ENCODE measurements around the gene ANGPTL2.

The ANGPTL2 gene

DNA sequence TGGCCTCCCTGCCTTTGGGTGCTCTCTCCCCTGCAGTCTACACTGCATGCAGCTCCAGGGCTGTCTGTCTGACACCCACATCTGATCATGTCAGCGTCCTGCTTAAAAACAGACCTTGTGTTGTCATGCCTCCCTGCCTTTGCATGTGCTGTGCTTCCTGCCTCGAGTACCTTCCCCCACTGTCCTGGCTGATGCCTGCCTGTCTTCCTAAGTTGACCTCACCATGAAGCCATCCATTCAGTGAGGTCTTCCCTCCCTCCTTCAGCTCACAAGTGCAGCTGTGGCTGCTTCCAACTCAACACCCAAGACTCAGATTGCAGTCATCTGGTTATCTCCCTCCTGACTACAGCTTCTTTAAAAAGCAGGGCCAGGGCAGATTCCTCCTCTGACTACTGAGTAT is 5.5 kb downstream of the ANGPTL2 start:
- DNase-seq: no peak

DNA sequence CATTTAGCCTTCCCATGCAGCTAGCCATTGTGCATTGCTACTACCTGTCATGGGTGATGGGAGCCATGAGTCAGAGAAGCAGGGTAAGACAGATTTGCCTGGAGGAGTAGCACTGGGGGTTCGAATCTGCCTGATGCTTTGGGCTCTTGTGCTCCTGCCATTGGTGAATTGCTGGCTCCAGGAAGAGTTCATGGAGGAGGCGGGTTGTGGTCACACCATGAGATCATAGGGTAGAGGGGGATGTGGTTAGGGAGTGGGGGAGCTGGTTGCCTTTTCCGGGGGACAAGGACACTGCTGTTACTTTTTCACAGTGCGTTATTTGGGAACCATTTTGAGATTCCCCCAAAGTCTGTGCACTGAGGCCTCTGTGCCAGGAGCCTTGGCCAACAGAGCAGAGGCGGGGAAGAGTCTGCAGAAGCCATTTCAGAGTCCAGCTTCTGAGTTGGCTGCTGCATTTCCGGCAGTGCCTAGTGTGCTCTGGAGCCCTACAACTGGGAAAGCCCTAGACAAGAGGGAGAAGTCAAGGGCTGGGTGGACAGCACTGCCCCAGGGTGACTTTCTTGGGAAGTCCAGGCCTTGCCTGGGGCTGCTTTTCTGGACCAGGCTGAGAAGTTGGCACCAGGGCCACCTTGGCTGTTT is 6.2 kb downstream of the ANGPTL2 start:
- no peak for DNase-seq

DNA sequence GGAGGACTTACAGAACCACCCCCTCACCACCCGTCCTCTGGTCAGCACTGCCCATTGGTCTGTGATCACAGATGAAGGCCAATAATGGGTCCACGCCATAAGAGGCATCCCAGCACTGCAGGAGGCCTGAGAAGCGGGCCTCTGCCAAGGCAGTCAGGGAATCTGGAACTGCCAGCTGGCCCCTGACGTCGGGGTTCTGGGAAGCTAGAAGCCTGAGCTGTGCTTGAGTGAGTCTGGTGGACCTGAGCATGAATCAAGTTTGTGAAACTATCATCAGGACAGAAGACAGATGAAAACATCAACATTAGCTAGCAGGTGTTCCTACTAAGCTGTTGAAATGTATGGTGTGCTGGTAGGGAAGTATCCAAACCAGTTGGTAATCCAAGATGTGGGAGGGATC is 7.8 kb downstream of the ANGPTL2 start:
- no peak for DNase-seq

DNA sequence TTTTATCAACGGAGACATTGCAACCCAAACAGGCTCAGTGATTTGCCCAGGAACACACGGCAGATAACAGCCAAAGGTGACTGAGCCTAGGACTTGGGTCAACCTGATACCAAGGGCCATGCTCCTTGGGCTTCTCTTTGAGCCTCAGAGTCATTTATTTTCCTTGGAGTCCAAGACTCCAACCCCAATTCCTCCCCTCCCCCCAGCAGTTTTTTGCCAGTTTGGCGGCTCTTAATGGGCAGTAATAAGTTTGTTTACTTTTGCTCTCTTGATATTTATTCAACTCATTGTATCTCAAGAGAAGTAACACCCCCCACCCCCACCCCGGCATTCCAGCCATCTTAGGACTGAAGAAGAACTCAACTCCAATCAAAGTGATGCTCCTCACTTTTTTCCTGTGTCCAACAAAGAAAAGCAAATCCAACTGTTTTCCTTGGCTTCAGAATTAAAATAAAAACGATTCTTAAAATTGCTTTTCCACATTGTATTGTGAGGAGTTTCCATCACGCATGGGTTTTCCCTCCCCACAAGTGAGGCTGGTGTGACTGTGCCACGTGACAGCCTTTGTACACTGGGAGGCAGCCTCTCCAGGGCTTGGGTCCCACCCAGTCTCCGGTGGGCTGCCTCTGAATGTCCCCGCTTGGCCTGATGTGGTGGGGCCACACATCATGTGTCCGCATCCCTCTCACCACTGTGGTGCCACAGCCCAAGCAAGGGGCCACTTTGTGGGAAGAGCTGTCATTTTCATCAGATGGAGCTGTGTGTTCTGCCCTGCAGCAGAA is 9.1 kb downstream of the ANGPTL2 start:
- no peak for DNase-seq

DNA sequence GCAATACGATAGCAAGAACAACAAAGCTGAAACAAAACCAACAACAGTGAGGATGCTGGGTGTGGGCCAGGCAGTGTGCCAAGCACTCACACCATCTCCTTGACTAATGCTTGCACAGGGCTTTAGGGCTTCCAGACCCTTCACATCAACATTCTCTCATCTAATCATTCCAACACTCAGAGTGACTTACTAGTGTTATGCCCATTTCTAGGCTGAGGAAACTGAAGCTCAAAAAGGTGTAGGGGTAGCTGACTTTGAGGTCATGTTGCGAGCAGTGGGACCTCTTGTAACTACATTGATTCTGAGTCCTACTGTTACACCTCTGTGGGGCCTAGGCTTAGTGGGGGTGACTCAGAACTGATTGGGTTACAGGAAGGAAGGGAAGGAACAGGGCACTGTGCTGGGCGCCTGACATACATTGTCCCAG is 9.7 kb downstream of the ANGPTL2 start:
- no peak for DNase-seq

DNA sequence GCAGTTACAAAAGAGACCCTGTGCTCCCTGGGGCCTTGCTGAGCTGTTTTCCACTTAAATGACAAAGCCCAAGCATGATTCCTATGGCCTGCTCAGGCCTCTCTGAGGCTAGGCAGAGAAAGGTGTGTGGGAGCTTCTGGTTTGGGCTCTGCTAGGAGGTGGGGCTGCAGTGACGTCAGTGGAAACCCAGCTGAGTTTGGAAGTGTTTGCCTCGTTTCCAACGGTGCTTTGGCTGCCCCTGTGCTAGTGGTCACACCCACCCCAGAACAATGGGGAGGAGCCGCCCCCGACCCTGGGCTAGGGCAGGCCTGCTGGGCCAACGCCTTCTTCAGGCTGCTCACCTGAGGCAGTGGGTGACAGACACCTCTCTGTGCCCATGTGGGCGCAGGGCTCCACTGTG is 10.4 kb downstream of the ANGPTL2 start:
- no peak for DNase-seq

DNA sequence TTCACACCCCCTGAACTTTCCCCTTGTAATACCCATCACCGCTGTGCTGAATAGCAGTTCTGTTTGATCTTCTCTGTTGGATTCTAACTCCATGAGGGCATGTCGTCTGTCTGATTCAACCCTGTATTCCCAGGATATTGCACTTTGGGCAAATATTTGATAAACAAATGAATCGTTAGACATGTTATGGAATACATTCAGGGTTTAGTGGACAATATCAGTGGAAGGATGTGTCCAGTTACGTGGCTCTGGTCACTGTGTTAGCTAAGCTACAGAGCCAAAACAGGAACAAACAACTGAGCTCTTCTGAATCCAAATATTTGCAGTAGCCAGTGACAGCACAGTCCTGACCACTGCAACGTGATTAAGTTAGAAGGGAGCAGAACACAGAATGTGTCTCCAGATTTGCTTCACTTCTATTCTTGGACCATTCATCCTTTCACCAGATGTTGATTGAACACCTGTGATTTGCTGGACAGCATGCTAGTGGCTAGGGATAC is 13.2 kb downstream of the ANGPTL2 start:
- no peak for DNase-seq

DNA sequence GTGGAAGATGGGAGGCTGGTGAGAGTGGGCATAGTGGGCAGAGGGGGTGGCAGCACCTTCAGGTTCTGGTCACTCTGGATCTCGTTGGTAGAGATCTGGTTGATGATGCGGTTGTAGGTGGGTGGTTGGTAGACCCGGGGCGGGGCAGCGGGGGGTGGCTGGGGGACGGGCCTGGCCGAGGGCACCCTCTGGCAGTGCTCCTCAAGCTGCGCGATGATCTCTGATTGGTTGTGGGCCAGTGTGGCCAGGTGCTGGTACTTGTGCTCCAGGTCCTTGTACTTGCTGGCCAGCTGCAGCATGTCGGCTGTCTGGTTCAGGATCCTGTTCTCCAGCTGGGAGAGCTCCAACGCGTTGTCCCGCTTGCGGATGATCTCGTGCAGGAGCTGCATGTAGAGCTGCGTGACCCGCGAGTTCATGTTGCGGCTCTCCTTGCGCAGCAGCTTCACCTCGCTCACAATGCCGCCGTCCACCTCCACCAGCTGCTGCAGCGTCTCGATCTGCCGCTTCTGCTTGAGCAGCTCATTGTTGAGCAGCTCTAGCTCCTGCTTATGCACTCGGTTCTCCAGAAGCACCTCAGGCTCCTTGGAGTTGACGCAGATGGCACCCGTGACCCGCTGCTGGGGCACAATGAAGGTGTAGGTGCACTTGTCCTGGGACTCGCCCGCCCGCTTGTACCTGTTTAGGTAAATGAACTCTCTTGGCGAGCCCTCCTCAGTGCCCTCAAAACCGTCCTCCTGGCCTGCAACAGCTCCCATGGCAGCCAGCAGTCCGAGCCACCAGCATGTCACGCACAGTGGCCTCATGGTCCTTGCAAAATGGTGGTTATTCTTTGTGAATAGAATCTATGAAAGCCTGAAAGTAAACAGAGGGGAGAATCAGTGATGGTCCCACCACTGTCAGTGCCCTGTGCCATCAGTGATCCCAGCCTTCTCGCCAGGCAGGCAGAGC is 14.2 kb downstream of the ANGPTL2 start:
- no peak for DNase-seq

DNA sequence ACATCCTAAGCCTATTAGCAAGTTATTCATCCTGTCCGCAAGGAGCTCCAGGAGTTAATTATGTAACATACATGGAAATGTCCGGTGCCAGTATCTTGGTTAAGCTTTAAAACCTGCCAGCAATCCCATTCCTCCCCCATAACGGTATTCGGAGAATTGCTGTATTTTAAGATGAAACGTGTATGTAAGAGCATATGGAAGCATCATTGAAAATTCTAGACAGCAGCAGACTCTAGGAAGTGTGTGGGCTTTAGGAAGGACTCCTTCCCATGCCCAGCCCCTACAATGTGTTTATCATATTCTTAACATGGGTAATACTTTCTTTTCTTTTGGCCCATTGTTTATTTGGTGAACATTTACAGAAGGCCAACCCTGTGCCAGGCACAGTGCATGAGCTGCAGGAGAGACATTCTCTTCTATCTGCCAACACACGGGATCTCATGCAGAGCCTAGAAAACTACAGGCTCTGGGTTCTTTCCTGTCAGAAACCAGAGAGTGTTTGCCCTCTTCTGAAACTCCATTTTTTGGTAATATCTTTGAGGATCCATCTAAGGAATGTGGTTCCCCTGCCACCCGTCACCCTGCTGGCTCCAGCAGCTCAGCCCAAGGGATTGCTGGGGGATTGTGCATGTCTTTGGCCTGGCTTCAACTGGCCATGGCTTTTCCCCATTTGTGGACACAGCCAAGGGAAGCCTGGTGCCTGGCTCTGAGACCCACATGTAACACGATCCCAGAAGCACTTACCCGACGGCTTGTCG is 15.1 kb downstream of the ANGPTL2 start:
- DNase-seq: no peak

DNA sequence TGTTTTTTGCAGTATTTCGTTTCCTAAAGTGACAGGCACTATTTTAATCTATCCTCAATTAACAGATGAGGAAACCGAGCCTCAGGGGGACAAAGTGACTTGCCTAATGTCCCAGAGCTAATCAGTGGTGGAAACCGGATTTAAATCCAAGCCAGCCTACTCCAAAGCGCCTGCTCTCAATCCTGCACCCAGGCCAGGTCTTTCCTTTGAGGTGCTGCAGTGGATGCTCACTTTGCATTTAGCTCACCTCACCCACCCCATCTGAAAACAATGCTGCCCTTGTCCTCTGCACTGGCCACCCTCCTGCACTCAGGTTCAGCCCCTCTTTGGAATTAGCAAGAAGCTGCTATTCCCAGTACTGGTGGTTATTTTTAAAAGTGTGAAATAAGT is 16.0 kb downstream of the ANGPTL2 start:
- DNase-seq: no peak

DNA sequence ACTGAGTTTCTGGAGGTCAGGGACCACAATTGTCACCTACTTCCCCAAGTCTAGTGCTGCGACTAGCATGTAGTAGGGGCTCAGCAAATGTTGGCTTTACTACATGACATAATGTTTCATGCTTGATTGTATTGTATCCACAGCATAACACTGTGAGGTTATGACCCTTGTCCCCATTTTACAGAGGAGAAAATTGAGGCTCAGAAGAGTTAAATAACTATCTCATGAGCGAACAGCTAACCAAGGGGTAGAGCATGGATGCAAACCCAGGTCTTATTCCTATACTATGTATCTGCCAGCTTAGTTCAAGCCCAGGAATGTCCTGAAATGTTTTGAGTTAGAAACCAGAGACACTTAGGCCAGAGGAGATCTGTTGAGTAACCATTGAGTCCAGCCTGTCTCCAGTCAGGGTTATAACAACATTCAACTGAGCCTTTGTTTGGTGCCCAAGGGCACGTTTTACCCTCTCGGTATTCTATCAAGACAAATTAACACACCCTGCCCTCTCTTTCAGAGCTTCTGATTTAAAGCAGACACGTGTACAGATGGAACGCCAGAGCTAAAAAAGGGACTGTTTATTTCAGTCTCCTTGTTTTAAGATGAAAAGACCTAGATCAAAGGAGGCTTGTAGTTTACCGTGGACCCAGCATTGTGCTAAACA is 16.5 kb downstream of the ANGPTL2 start:
- no peak for DNase-seq

DNA sequence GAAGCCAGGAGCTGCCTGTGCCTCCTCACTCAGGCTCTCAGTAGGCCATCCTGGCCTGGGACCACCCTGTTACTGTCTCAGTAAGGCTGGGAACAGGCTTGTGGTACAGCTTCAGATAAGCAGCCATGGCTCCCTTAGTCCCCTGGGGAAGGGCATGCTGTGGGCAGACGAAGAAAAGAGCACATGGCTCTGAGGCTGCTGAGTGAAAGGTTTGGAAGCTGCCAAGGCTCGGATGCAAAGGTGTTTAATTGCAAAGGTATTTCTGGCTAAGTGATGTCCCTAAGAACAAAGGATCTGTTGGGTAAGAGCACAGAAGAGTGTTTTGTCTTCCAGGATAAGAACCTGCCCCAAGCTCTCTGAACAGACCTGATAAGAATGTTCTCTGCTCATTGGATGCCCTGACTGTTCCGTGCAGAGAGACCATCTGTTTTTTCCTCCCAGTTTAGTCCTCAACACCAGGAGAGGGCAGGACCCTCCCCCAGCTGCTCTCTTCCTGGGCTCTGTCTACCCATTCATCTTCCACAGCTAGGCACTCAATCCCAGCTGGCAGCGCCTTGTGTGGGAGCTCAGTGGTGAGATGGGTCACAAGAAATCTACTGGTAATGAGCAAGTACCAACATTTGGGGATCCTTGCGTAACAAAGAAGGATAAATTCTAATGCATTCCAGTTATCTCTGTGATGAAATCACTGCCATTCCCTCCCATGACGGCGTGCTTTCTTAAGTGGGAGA is 17.7 kb downstream of the ANGPTL2 start:
- DNase-seq: no peak

DNA sequence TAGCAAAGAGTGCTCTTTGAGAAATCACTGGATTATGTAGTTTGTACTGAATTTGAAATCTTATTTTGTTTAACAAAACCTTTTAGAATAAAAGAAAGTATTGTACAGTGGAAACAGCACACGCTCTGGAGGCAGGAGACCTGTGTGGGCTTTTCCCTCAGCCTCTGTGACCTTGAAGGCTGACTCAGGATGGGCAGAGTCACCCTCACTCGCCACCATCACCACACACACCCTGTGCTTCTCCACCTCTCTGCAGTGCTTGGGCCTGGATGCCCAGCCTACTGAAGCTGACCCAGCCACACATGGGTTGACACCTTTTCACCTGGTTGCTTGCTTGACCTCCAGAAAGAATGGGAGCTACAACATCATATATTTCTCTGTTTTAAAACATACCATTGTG is 19.6 kb downstream of the ANGPTL2 start:
- DNase-seq: no peak

DNA sequence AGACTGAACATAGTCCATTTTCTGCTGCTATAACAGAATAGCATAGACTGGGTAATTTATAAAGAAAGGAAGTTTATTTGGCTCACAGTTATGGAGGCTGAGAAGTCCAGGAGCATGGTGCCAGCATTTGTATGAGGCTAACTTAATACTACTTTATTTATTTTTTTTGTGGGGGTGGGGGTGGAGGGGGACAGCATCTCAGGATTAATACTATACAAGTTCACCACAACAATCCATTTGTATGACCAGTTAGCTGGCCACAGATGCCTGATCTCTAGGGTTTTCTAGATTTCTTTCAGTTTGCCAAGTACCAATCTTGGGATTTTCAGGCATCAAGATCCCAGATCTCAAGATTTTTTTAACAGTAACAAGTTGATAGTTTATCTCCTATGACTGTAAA is 20.3 kb downstream of the ANGPTL2 start:
- DNase-seq: no peak

DNA sequence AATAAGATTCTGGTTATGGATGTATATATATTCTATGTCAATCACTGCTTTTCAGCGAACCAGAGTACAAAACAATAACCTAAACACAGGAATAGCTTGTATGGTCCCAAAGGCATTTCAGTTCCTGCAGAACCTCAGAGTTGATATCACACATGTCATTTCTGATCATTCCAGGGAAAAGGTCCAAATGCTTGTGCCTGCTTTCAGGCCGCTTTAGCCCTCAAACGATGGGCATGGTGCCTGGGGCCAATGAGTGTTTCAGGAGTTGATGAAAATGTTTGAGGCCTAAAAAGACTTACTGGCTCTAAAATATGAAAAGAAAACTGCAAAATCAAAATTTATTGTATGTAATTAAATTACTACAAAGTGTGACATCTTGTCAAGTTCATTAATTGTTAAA is 22.8 kb downstream of the ANGPTL2 start:
- DNase-seq: no peak

DNA sequence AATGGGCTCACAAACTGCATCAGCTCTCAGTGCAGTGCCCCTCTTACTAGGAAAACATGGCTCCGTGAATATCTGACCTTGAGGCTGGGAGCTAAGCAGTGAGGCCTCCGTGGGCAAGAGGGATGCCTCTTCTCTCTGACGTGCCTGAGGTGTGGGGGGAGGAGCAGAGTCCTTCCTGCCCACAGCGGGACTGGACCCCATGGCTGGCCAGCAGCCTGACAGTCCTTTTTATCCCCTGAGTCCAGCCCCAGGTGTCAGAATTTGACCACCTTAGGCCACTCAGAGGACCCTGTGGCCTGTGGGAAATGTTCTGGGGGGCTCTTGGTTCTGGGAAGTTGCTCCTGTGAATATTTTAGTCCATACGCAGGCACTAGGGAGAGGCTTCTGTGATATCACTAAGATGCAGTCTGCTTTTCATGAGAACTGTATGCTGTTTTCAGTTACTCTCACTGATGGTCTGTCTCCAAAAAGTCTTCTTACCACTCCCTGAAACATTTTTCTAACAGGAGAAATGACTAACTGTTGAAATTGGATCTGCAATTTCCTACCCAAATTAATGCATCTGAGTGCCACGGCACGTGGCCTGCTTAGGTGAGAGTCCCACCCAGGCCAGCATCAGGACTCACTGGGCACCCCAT is 23.4 kb downstream of the ANGPTL2 start:
- DNase-seq: no peak

DNA sequence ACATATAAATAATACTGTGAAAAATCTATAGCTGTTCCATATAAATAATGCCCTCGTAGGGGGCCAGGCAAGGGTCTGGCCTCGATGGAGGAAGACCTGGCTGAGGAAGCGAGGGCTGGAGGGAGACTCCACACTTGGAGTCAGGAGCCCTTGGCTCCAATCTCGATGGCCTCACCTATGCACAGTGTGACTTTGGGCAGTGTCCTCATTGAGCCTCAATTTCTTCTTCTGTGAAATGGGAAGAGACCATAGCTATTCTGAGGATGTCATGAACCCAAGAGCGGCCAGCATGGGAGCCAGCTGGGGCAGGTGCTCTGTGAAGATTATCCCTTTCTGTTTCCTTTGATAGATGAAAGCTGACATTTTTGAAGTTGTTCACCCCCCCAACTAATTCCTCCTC is 24.8 kb downstream of the ANGPTL2 start:
- no peak for DNase-seq

DNA sequence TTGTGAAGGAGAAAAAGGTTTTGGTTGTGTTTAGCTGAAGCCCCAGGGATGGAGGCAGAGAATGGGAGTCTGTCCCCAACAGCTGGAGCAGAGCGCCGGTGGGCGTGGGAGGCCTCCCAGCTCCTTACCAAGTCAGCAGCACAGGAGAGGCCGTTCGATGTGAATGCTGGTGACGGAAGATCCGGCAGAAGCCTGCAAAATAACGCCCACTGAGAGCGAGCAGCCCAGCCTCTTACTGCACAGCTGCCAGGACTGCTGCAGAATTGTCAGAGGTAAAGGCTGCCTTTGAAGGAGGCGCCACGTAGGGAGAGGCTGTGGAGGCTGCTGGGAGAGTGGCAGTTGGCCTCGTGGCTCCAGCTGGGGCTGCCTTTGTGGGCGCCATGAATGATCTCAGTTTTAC is 26.2 kb downstream of the ANGPTL2 start:
- no peak for DNase-seq

DNA sequence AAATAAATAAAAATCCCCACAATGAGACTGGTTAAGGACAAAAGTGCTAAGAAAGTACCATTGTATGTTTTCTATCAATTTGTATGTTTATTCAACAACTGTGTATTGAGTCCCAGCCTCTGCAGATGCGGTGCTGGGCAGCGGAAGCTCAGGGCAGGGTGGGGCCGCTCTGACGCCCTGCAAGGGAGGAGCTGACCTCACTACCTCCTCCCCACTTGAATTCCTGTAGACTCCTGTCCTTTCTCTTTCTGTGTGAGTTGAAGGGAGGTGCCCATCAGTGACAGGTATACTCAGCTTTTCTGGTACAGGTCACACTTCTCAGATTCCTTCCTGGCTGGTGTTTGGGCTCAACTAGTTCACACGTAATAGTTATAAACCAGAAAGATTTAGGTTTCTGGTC is 27.0 kb downstream of the ANGPTL2 start:
- DNase-seq: no peak

DNA sequence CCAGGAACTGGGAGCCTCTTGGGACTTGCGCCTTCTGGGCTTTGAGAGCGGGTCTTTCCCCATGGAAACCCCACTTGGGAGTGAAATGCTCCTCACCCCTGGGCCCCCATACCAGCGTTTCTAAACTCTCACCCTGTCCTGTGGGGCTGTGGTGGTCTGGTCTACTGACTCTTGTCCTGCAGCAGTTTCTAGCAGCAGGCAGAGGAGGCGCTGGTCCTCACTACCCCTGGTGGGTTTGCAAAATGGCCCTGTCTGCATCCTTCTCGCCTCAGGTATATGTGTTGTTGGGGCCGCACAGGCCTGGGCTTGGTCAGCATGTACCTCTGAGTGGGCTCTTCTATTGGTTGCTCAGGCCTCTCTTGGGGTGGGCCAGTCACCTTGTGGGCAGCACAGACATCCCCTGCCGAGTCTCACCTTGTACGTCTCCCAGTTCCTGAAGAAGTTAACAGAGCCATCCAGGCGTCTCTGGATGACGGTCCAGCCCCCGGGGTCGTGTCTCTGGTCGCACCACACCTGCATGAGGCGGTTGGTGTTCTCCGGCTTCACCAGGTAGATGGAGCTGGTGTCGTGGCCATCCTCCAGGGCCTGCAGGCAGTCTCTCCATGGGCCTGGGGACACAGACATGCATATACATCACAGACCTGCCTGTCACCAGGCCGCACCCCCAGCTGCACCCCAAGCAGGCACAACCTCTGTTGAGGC is 29.0 kb downstream of the ANGPTL2 start:
- no peak for DNase-seq

Measured in CD4-positive, alpha-beta T cell treated with Interleukin-10 for 1 hour (primary cell).